OCI-LY3 (cell line): ENCODE results near the gene IDH2.

Source experiments
- H2AFZ ChIP-seq: fragments of 200-600, 300-600 bp; shearing (Covaris generic); 2 replicates; pipeline ENCODE4 v1.6.0; 2014; ENCODE audit warnings: antibody characterized with exemption, low read depth, low read length
- H3K27ac ChIP-seq: fragments of 200-600, 300-600 bp; sonication (generic); 2 replicates; pipeline ENCODE4 v1.5.1; 2014; ENCODE audit warnings: mild to moderate bottlenecking, low read length, moderate library complexity, mixed read lengths
- H3K27me3 ChIP-seq: fragments of 200-600, 300-600 bp; sonication (generic); 2 replicates; pipeline ENCODE4 v1.6.1; 2014; ENCODE audit warnings: low read depth, low read length, mixed read lengths
- H3K36me3 ChIP-seq: fragments of 200-600, 300-600 bp; sonication (generic); replicated peaks from 2 replicates; pipeline ENCODE3; 2014; ENCODE audit warnings: low read depth, low read length, mixed read lengths
- H3K4me1 ChIP-seq: fragments of 300-600, 200-600 bp; sonication (generic); 2 replicates; pipeline ENCODE4 v1.6.1; 2014; ENCODE audit warnings: low read length, mixed read lengths
- H3K4me2 ChIP-seq: fragments of 200-600, 300-600 bp; sonication (generic); 2 replicates; pipeline ENCODE4 v1.6.1; 2014; ENCODE audit warnings: low read length, mixed read lengths
- H3K4me3 ChIP-seq: fragments of 300-600, 200-600 bp; sonication (generic); 2 replicates; pipeline ENCODE4 v1.5.1; 2014; ENCODE audit warnings: antibody characterized with exemption, mild to moderate bottlenecking, low read length, moderate library complexity
- H3K79me2 ChIP-seq: fragments of 300-600, 200-600 bp; shearing (Covaris generic); 2 replicates; pipeline ENCODE4 v1.6.1; 2014; ENCODE audit warnings: mild to moderate bottlenecking, low read length, mixed read lengths
- H3K9ac ChIP-seq: fragments of 300-600, 200-600 bp; shearing (Covaris generic); 2 replicates; pipeline ENCODE4 v1.6.0; 2014; ENCODE audit warnings: mild to moderate bottlenecking, low read length, moderate library complexity
- H3K9me3 ChIP-seq: fragments of 200-600, 300-600 bp; shearing (Covaris generic); 2 replicates; pipeline ENCODE4 v1.6.1; 2014; ENCODE audit warnings: low read length, mixed read lengths; ENCODE audit not compliant: insufficient read depth
- H4K20me1 ChIP-seq: fragments of 200-600, 300-600 bp; sonication (generic); 2 replicates; pipeline ENCODE4 v1.6.1; 2016; ENCODE audit warnings: low read length, mixed read lengths; ENCODE audit not compliant: insufficient read depth
- CTCF ChIP-seq: fragments of 200-600, 300-600 bp; sonication (generic); IDR thresholded peaks from 2 replicates; pipeline ENCODE4 v1.5.1; 2014; ENCODE audit warnings: antibody characterized with exemption, low read length, low read depth
- EZH2phosphoT487 ChIP-seq: fragments of 200-600 bp; shearing (Covaris generic); IDR thresholded peaks from 2 replicates; pipeline ENCODE4 v1.6.1; 2018; ENCODE audit warnings: antibody characterized with exemption, mixed run types, low read depth

IDH2 gene

GRCh38 chr15:90105521-90105920 lies 3.3 kb upstream of the IDH2 start:
- no peak overlapping the region for H3K27ac ChIP-seq
- no peak overlapping the region for H2AFZ ChIP-seq
- no peak overlapping the region for H3K9ac ChIP-seq
- no peaks in the 10 kb centered on the region for H3K27me3 ChIP-seq
- TF ChIP-seq CTCF (no peak), EZH2phosphoT487 (no peak)
- peaks cover 4% of the 10 kb centered on the region for H3K4me1 ChIP-seq
- peaks cover 3% of the 10 kb centered on the region; the same call in 1 of the 2 replicates for H4K20me1 ChIP-seq
- peaks cover 22% of the 10 kb centered on the region for H3K79me2 ChIP-seq
- no peak overlapping the region for H3K4me2 ChIP-seq
- peaks cover 6% of the 10 kb centered on the region for H3K36me3 ChIP-seq
- no peaks in the 10 kb centered on the region for H3K9me3 ChIP-seq
- H3K4me3 ChIP-seq, result no peak overlapping the region

GRCh38 chr15:90104551-90104950 lies 2.3 kb upstream of the IDH2 start:
- H4K20me1 ChIP-seq, result peaks cover 13% of the 10 kb centered on the region; the same call in 1 of the 2 replicates
- H3K4me3 ChIP-seq, result no peak overlapping the region
- H3K36me3 ChIP-seq, result peaks cover 14% of the 10 kb centered on the region
- no peak overlapping the region for H3K4me2 ChIP-seq
- peaks cover 32% of the 10 kb centered on the region for H3K79me2 ChIP-seq
- H2AFZ ChIP-seq, result no peak overlapping the region
- H3K27ac ChIP-seq, result no peak overlapping the region
- no peaks in the 10 kb centered on the region for H3K27me3 ChIP-seq
- no peak for TF ChIP-seq CTCF
- H3K9me3 ChIP-seq, result no peaks in the 10 kb centered on the region
- H3K4me1 ChIP-seq, result peaks cover 13% of the 10 kb centered on the region
- H3K9ac ChIP-seq, result no peak overlapping the region

GRCh38 chr15:90103701-90104329 lies 1.5 kb upstream of the IDH2 start:
- Histone ChIP-seq H3K4me2 (no peak overlapping the region), H3K79me2 (peaks cover 39% of the 10 kb centered on the region), H3K4me3 (no peak overlapping the region), H3K4me1 (peaks cover 21% of the 10 kb centered on the region), H3K9ac (no peak overlapping the region), H3K27ac (no peak overlapping the region), H3K27me3 (no peaks in the 10 kb centered on the region), H3K9me3 (no peaks in the 10 kb centered on the region), H4K20me1 (peaks cover 17% of the 10 kb centered on the region; the same call in 1 of the 2 replicates), H2AFZ (no peak overlapping the region), H3K36me3 (peaks cover 15% of the 10 kb centered on the region)
- TF ChIP-seq EZH2phosphoT487, result no peak
- no peak for TF ChIP-seq CTCF

GRCh38 chr15:90101130-90101968 lies 919 bp downstream of the IDH2 start:
- Histone ChIP-seq H3K9me3 (no peaks in the 10 kb centered on the region), H2AFZ (no peak overlapping the region), H3K4me1 (peaks cover 44% of the 10 kb centered on the region), H3K4me2 (peak overlapping the region; percentile 97), H3K27me3 (no peaks in the 10 kb centered on the region), H3K27ac (peak overlapping the region; percentile 86), H3K79me2 (peaks cover 62% of the 10 kb centered on the region), H3K9ac (peak overlapping the region; percentile 95), H3K36me3 (peaks cover 22% of the 10 kb centered on the region), H4K20me1 (peaks cover 31% of the 10 kb centered on the region; the same call in 1 of the 2 replicates), H3K4me3 (peak overlapping the region; percentile 84)
- TF ChIP-seq EZH2phosphoT487, result no peak
- no peak for TF ChIP-seq CTCF
